Upper lobe of right lung (tissue), 1 donor: Measurements from ENCODE around the gene MIX23. TPM values are rescaled to one million over a fixed set of nuclear protein-coding genes. Genes with fewer than 3 reads are reported as not detected.

Source experiments
- ATAC-seq: fragments of 200-7000 bp; cut with Tn5 transposase; one replicate; pipeline ENCODE4 v1.9.1; 2020; ENCODE audit warnings: mild to moderate bottlenecking, moderate library complexity
- DNase-seq: peaks from one replicate; pipeline ENCODE4 v3.0.0-alpha.2; 2020
- H3K27ac ChIP-seq: fragments of 200-600 bp; one replicate; pipeline ENCODE4 v1.8.0; 2022
- H3K27me3 ChIP-seq: fragments of 200-600 bp; one replicate; pipeline ENCODE4 v1.8.0; 2022; ENCODE audit warnings: mild to moderate bottlenecking
- H3K36me3 ChIP-seq: fragments of 200-600 bp; one replicate; pipeline ENCODE4 v1.8.0; 2022
- H3K4me1 ChIP-seq: fragments of 200-600 bp; one replicate; pipeline ENCODE4 v1.8.0; 2022
- H3K4me3 ChIP-seq: fragments of 200-600 bp; one replicate; pipeline ENCODE4 v1.8.0; 2022; ENCODE audit warnings: mild to moderate bottlenecking
- H3K9me3 ChIP-seq: fragments of 200-600 bp; one replicate; pipeline ENCODE4 v1.8.0; 2022
- CTCF ChIP-seq: fragments of 200-600 bp; IDR thresholded peaks from one replicate; pipeline ENCODE4 v1.8.0; 2022; ENCODE audit warnings: antibody characterized with exemption
- intact Hi-C: fragments of 100-400 bp; cut with DNase I; formaldehyde crosslinking; loops from one replicate; pipeline ENCODE4 v1.11.0; 2022
- total RNA-seq: library from RNA; stranded (reverse); fragmentation: NEBNext Ultra II Directional; extraction: Animal tissue kit (Norgen Biotek cat#: 25700); gene quantifications from one replicate; pipeline ENCODE4 v1.2.1, GENCODE V29; 2021
- donor health status: DM: no; HTN: yes; CAD: no; lungs with severe emphysema.

Gene MIX23
- total RNA-seq, 1 donor from 2014 or later, result 20.9 TPM

- DNase-seq, result no peak
- Histone ChIP-seq H3K4me3 (peak within 1 kb of the TSS; percentile 42), H3K27me3 (no peaks in the 10 kb centered on the region), H3K36me3 (no peaks in the 10 kb centered on the region), H3K4me1 (no peaks in the 10 kb centered on the region), H3K27ac (peak within 1 kb of the TSS; percentile 40), H3K9me3 (no peaks in the 10 kb centered on the region)
- peak; percentile 60 for ATAC-seq
- TF ChIP-seq CTCF, result no peak
- intact Hi-C loops, result no loop called here
These were observed 58.1 kb downstream of the MIX23 start, which contains the start of gene CSTA for GRCh38 chr3:122324871-122325323. Gene CSTA, plus strand, starts transcription at chr3:122325248. Its CDS starts 45 bp downstream, at chr3:122325293.

GRCh38 chr3:122322095-122323075, 60.6 kb downstream of the MIX23 start:
- Histone ChIP-seq H3K4me1 (no peaks in the 10 kb centered on the region), H3K36me3 (no peaks in the 10 kb centered on the region), H3K9me3 (peaks cover 7% of the 10 kb centered on the region), H3K27me3 (no peaks in the 10 kb centered on the region), H3K27ac (no peak overlapping the region), H3K4me3 (no peak overlapping the region)
- ATAC-seq (no peak), DNase-seq (no peak)
- TF ChIP-seq CTCF, result no peak
- intact Hi-C loops, result no loop called here

GRCh38 chr3:122318620-122319019, 64.4 kb downstream of the MIX23 start:
- DNase-seq (no peak), ATAC-seq (no peak)
- Histone ChIP-seq H3K4me1 (no peaks in the 10 kb centered on the region), H3K36me3 (no peaks in the 10 kb centered on the region), H3K9me3 (peaks cover 7% of the 10 kb centered on the region), H3K27ac (no peak overlapping the region), H3K4me3 (no peak overlapping the region), H3K27me3 (no peaks in the 10 kb centered on the region)
- intact Hi-C loops, result no loop called here
- TF ChIP-seq CTCF, result no peak

GRCh38 chr3:122316368-122316767, 66.7 kb downstream of the MIX23 start:
- Histone ChIP-seq H3K4me3 (no peak overlapping the region), H3K9me3 (peaks cover 7% of the 10 kb centered on the region), H3K36me3 (no peaks in the 10 kb centered on the region), H3K27me3 (no peaks in the 10 kb centered on the region), H3K27ac (no peak overlapping the region), H3K4me1 (no peaks in the 10 kb centered on the region)
- TF ChIP-seq CTCF, result no peak
- ATAC-seq (no peak), DNase-seq (no peak)
- intact Hi-C loops, result no loop called here

GRCh38 chr3:122315619-122316018, 67.4 kb downstream of the MIX23 start:
- TF ChIP-seq CTCF, result no peak
- DNase-seq (no peak), ATAC-seq (no peak)
- Histone ChIP-seq H3K36me3 (no peaks in the 10 kb centered on the region), H3K4me1 (no peaks in the 10 kb centered on the region), H3K27ac (no peak overlapping the region), H3K27me3 (no peaks in the 10 kb centered on the region), H3K4me3 (no peak overlapping the region), H3K9me3 (peaks cover 7% of the 10 kb centered on the region)
- intact Hi-C loops, result no loop called here
